HEK293T (cell line): ENCODE data around the gene EDARADD.

Experiments
- CTCF ChIA-PET: fragments of 350-600 bp; formaldehyde crosslinking; extraction: SDS; loops from one replicate; lab custom pipeline; 2021; ENCODE audit warnings: antibody characterized with exemption, inconsistent platforms; lab: Yijun Ruan, JAX
- POLR2A ChIA-PET: fragments of 350-600 bp; formaldehyde crosslinking; extraction: SDS; loops from one replicate; lab custom pipeline; 2020; ENCODE audit warnings: antibody characterized with exemption, inconsistent platforms; lab: Yijun Ruan, JAX
- DNase-seq: peaks from one replicate; pipeline ENCODE4 v3.0.0; 2012; ENCODE audit warnings: mixed read lengths; ENCODE audit errors: extremely low spot score
- ARNT ChIP-seq: fragments of 450-650 bp; IDR thresholded peaks from 2 replicates; pipeline ENCODE4 v1.6.1; 2017; ENCODE audit warnings: mild to moderate bottlenecking
- BHLHE40 ChIP-seq: fragments of 450-650 bp; IDR thresholded peaks from 2 replicates; pipeline ENCODE4 v1.6.1; 2016; ENCODE audit warnings: mild to moderate bottlenecking, moderate library complexity, borderline replicate concordance
- CTBP1 ChIP-seq: fragments of 450-650 bp; IDR thresholded peaks from 2 replicates; pipeline ENCODE4 v1.6.1; 2016; ENCODE audit warnings: borderline replicate concordance
- ELF4 ChIP-seq: fragments of 450-650 bp; IDR thresholded peaks from 2 replicates; pipeline ENCODE4 v1.6.1; 2017; ENCODE audit warnings: antibody characterized with exemption
- FOXA1 ChIP-seq: fragments of 450-650 bp; IDR thresholded peaks from 2 replicates; pipeline ENCODE4 v1.6.1; 2016; ENCODE audit warnings: mild to moderate bottlenecking
- FOXK2 ChIP-seq: fragments of 450-650 bp; IDR thresholded peaks from 2 replicates; pipeline ENCODE4 v1.6.1; 2016; ENCODE audit warnings: mild to moderate bottlenecking
- FOXM1 ChIP-seq: fragments of 450-650 bp; IDR thresholded peaks from 2 replicates; pipeline ENCODE4 v1.6.1; 2017; ENCODE audit warnings: mild to moderate bottlenecking, borderline replicate concordance
- HDGF ChIP-seq: fragments of 450-650 bp; IDR thresholded peaks from 2 replicates; pipeline ENCODE4 v1.6.1; 2017; ENCODE audit warnings: antibody characterized with exemption, borderline replicate concordance
- L3MBTL2 ChIP-seq: fragments of 450-650 bp; conservative IDR thresholded peaks from 2 replicates; pipeline ENCODE4 v1.6.1; 2016; ENCODE audit warnings: mild to moderate bottlenecking
- LEF1 ChIP-seq: fragments of 450-650 bp; IDR thresholded peaks from 2 replicates; pipeline ENCODE4 v1.6.1; 2017; ENCODE audit warnings: mild to moderate bottlenecking, borderline replicate concordance
- NFRKB ChIP-seq: fragments of 450-650 bp; IDR thresholded peaks from 2 replicates; pipeline ENCODE4 v1.6.1; 2016; ENCODE audit warnings: mild to moderate bottlenecking, moderate library complexity
- PKNOX1 ChIP-seq: fragments of 450-650 bp; IDR thresholded peaks from 2 replicates; pipeline ENCODE4 v1.6.1; 2016
- SP1 ChIP-seq: fragments of 450-650 bp; IDR thresholded peaks from 2 replicates; pipeline ENCODE4 v1.6.1; 2017
- SUZ12 ChIP-seq: fragments of 450-650 bp; IDR thresholded peaks from 2 replicates; pipeline ENCODE4 v1.6.1; 2016; ENCODE audit warnings: mild to moderate bottlenecking
- TARDBP ChIP-seq: fragments of 450-650 bp; IDR thresholded peaks from 2 replicates; pipeline ENCODE4 v1.6.1; 2016
- ZNF384 ChIP-seq: fragments of 450-650 bp; IDR thresholded peaks from 2 replicates; pipeline ENCODE4 v1.6.1; 2016

The EDARADD gene

GRCh38 chr1:236417336-236417735 is 23.2 kb downstream of the EDARADD start:
- CTCF ChIA-PET = no interaction called here

GRCh38 chr1:236419502-236419901 is 25.4 kb downstream of the EDARADD start:
- no peak for DNase-seq
- ChIA-PET POLR2A (interaction anchor here (0.8 to 0.9 kb wide), 2 partner anchors 11 to 25 kb away, joined by 3 to 4 read pairs; no protein-coding TSS in a partner anchor), CTCF (no interaction called here)
- TF ChIP-seq PKNOX1 = peak; percentile 66; the same call in 1 of the 2 replicates
- no peak for TF ChIP-seq CTBP1
- TF ChIP-seq NFRKB = no peak
- TF ChIP-seq ARNT = no peak
- TF ChIP-seq L3MBTL2 = no peak

More at GRCh38 chr1:236417336-236417735, 23.2 kb downstream of the EDARADD start:
- TF ChIP-seq LEF1 (no peak), SUZ12 (no peak), FOXK2 (no peak), NFRKB (no peak), L3MBTL2 (no peak), SP1 (no peak)
- DNase-seq = no peak
- POLR2A ChIA-PET = interaction anchor here (0.6 to 1.0 kb wide), 2 partner anchors 17 to 22 kb away, joined by 3 to 4 read pairs; no protein-coding TSS in a partner anchor

GRCh38 chr1:236421022-236421421 is 26.9 kb downstream of the EDARADD start:
- no peak for TF ChIP-seq TARDBP
- TF ChIP-seq BHLHE40 = no peak
- no peak for TF ChIP-seq SP1
- no peak for TF ChIP-seq ARNT
- TF ChIP-seq ZNF384 = no peak
- TF ChIP-seq ELF4 = no peak
- no peak for TF ChIP-seq L3MBTL2
- TF ChIP-seq CTBP1 = no peak
- no peak for TF ChIP-seq NFRKB
- no peak for TF ChIP-seq PKNOX1
- no peak for TF ChIP-seq FOXA1
- POLR2A ChIA-PET = no interaction called here
- CTCF ChIA-PET = no interaction called here

GRCh38 chr1:236421850-236422516 is 27.9 kb downstream of the EDARADD start:
- ChIA-PET CTCF (interaction anchor here (0.8 kb wide), 1 partner anchor 14 kb away, joined by 3 read pairs; no protein-coding TSS in a partner anchor), POLR2A (no interaction called here)
- no peak for TF ChIP-seq TARDBP
- TF ChIP-seq BHLHE40 = no peak
- TF ChIP-seq PKNOX1 = no peak
- DNase-seq = no peak

More at GRCh38 chr1:236421022-236421421, 26.9 kb downstream of the EDARADD start:
- DNase-seq = peak; percentile 9

GRCh38 chr1:236422517-236422876 is 28.4 kb downstream of the EDARADD start:
- CTCF ChIA-PET = interaction anchor here (0.5 to 0.8 kb wide), 2 partner anchors 15 to 316 kb away, joined by 3 read pairs; no protein-coding TSS in a partner anchor
- POLR2A ChIA-PET = no interaction called here
- TF ChIP-seq TARDBP (no peak), BHLHE40 (no peak), L3MBTL2 (no peak), CTBP1 (no peak), SP1 (no peak), HDGF (no peak), LEF1 (no peak), FOXK2 (no peak)
- DNase-seq = no peak

GRCh38 chr1:236425031-236425663 is 31.1 kb downstream of the EDARADD start:
- ChIA-PET POLR2A (no interaction called here), CTCF (no interaction called here)
- TF ChIP-seq LEF1 (no peak), FOXK2 (no peak), FOXA1 (no peak), ARNT (no peak), BHLHE40 (no peak), SP1 (no peak), ZNF384 (no peak), CTBP1 (no peak), HDGF (no peak), SUZ12 (no peak), NFRKB (no peak), FOXM1 (no peak), L3MBTL2 (no peak), ELF4 (no peak), TARDBP (no peak), PKNOX1 (no peak)
- no peak for DNase-seq
